H9 (cell line): ENCODE data around the gene ANO10. TPM values are rescaled to one million over a fixed set of nuclear protein-coding genes. Genes with fewer than 3 reads are reported as not detected.

Experiments
- DNase-seq: peaks from one replicate; pipeline ENCODE4 v3.0.0-alpha.2; 2017
- H2AFZ ChIP-seq: one replicate; pipeline ENCODE4 v1.6.1; 2013; ENCODE audit warnings: mild to moderate bottlenecking, low read length, control low read depth, moderate library complexity
- H2AK5ac ChIP-seq: 2 replicates; pipeline ENCODE4 v1.6.1; 2013; ENCODE audit warnings: low read length, control low read depth, mixed read lengths; ENCODE audit not compliant: insufficient read length
- H2BK120ac ChIP-seq: one replicate; pipeline ENCODE4 v1.6.1; 2013; ENCODE audit warnings: low read depth, mild to moderate bottlenecking, low read length, control low read depth, inconsistent platforms; ENCODE audit not compliant: poor library complexity, severe bottlenecking
- H2BK12ac ChIP-seq: 2 replicates; pipeline ENCODE4 v1.6.1; 2013; ENCODE audit warnings: low read length, control low read depth, mixed read lengths, low read depth; ENCODE audit not compliant: insufficient read length
- H2BK15ac ChIP-seq: 2 replicates; pipeline ENCODE4 v1.6.1; 2013; ENCODE audit warnings: low read depth, low read length, control low read depth
- H2BK20ac ChIP-seq: one replicate; pipeline ENCODE4 v1.6.1; 2013; ENCODE audit warnings: low read depth, mild to moderate bottlenecking, low read length, control low read depth, inconsistent platforms; ENCODE audit not compliant: poor library complexity, severe bottlenecking
- H2BK5ac ChIP-seq: 2 replicates; pipeline ENCODE4 v1.6.1; 2013; ENCODE audit warnings: low read length, control low read depth, mixed read lengths; ENCODE audit not compliant: insufficient read length
- H3K14ac ChIP-seq: 2 replicates; pipeline ENCODE4 v1.6.1; 2013; ENCODE audit warnings: low read length, control low read depth; ENCODE audit not compliant: insufficient read depth
- H3K18ac ChIP-seq: 2 replicates; pipeline ENCODE4 v1.6.1; 2013; ENCODE audit warnings: low read depth, mild to moderate bottlenecking, mixed read lengths, low read length, control low read depth; ENCODE audit not compliant: insufficient read length
- H3K23ac ChIP-seq: 2 replicates; pipeline ENCODE4 v1.6.1; 2013; ENCODE audit warnings: low read length, control low read depth, mixed read lengths, low read depth; ENCODE audit not compliant: insufficient read length
- H3K23me2 ChIP-seq: 2 replicates; pipeline ENCODE4 v1.6.1; 2013; ENCODE audit warnings: low read depth, mild to moderate bottlenecking, mixed read lengths, low read length, control low read depth; ENCODE audit not compliant: insufficient read length, poor library complexity, severe bottlenecking
- H3K27ac ChIP-seq: 2 replicates; pipeline ENCODE4 v1.5.1; 2013; ENCODE audit warnings: low read length, control low read depth, mixed read lengths, low read depth; ENCODE audit not compliant: insufficient read length
- H3K27me3 ChIP-seq: 2 replicates; pipeline ENCODE4 v1.6.1; 2013; ENCODE audit warnings: low read length, control low read depth, inconsistent platforms; ENCODE audit not compliant: insufficient read depth
- H3K4ac ChIP-seq: 2 replicates; pipeline ENCODE4 v1.6.1; 2013; ENCODE audit warnings: low read depth, mild to moderate bottlenecking, control low read depth, inconsistent platforms, low read length, moderate library complexity
- H3K4me1 ChIP-seq: 2 replicates; pipeline ENCODE4 v1.6.1; 2013; ENCODE audit warnings: low read length, control low read depth, inconsistent platforms; ENCODE audit not compliant: insufficient read depth
- H3K4me2 ChIP-seq: 2 replicates; pipeline ENCODE4 v1.6.1; 2013; ENCODE audit warnings: low read length, control low read depth, mixed read lengths; ENCODE audit not compliant: insufficient read length, insufficient read depth
- H3K56ac ChIP-seq: 2 replicates; pipeline ENCODE4 v1.6.1; 2013; ENCODE audit warnings: low read depth, mild to moderate bottlenecking, mixed read lengths, low read length, control low read depth; ENCODE audit not compliant: insufficient read length
- H3K79me1 ChIP-seq: 2 replicates; pipeline ENCODE4 v1.6.1; 2013; ENCODE audit warnings: low read depth, mild to moderate bottlenecking, moderate library complexity, low read length, control low read depth, inconsistent platforms; ENCODE audit not compliant: insufficient read depth, poor library complexity, severe bottlenecking
- H3K79me2 ChIP-seq: 2 replicates; pipeline ENCODE4 v1.6.1; 2013; ENCODE audit warnings: low read length, control low read depth, inconsistent platforms; ENCODE audit not compliant: insufficient read depth
- H3K9ac ChIP-seq: 2 replicates; pipeline ENCODE4 v1.6.1; 2013; ENCODE audit warnings: low read length, control low read depth, mixed read lengths; ENCODE audit not compliant: insufficient read length; ENCODE audit errors: extremely low read depth
- H3K9me3 ChIP-seq: one replicate; pipeline ENCODE4 v1.6.1; 2013; ENCODE audit warnings: low read depth, low read length, inconsistent platforms; ENCODE audit not compliant: control insufficient read depth
- H3T11ph ChIP-seq: one replicate; pipeline ENCODE4 v1.6.1; 2013; ENCODE audit warnings: mild to moderate bottlenecking, low read length, control low read depth, inconsistent platforms
- H4K20me1 ChIP-seq: one replicate; pipeline ENCODE4 v1.6.1; 2013; ENCODE audit not compliant: control insufficient read depth, insufficient read length, insufficient read depth
- H4K5ac ChIP-seq: 2 replicates; pipeline ENCODE4 v1.6.1; 2013; ENCODE audit warnings: low read depth, mild to moderate bottlenecking, mixed read lengths, low read length, control low read depth; ENCODE audit not compliant: insufficient read length
- H4K8ac ChIP-seq: replicated peaks from 2 replicates; pipeline ENCODE4 v1.6.1; 2013; ENCODE audit warnings: low read length, control low read depth, mixed read lengths, low read depth; ENCODE audit not compliant: insufficient read length
- H4K91ac ChIP-seq: 2 replicates; pipeline ENCODE4 v1.6.1; 2013; ENCODE audit warnings: low read depth, mild to moderate bottlenecking, moderate library complexity, mixed read lengths, low read length, control low read depth; ENCODE audit not compliant: insufficient read length
- H3K27ac Mint-ChIP-seq, 3 experiments: 2 replicates in 2 of 3; 3 replicates in 1 of 3; pipeline ENCODE4 v1.8.0; 2020 to 2021; ENCODE audit warnings: mixed read lengths in 3 of 3, mild to moderate bottlenecking in 1 of 3, moderate library complexity in 1 of 3
- H3K27me3 Mint-ChIP-seq: 2 replicates; pipeline ENCODE4 v1.8.0; 2021; ENCODE audit warnings: low read depth, mild to moderate bottlenecking, moderate library complexity, mixed read lengths
- H3K36me3 Mint-ChIP-seq, 3 experiments: 2 replicates in 2 of 3; 3 replicates in 1 of 3; pipeline ENCODE4 v1.8.0; 2020 to 2021; ENCODE audit warnings: low read depth in 3 of 3, mixed read lengths in 3 of 3; ENCODE audit not compliant: insufficient read depth in 1 of 3
- H3K4me1 Mint-ChIP-seq, 2 experiments: 2 replicates each; pipeline ENCODE4 v1.8.0; 2020; ENCODE audit warnings: mixed read lengths in 2 of 2
- H3K4me3 Mint-ChIP-seq, 2 experiments: 2 replicates in 1 of 2; 3 replicates in 1 of 2; pipeline ENCODE4 v1.8.0; 2020 to 2021; ENCODE audit warnings: mild to moderate bottlenecking in 2 of 2, mixed read lengths in 2 of 2, moderate library complexity in 1 of 2
- H3K9me3 Mint-ChIP-seq, 2 experiments: 2 replicates in 1 of 2; 3 replicates in 1 of 2; pipeline ENCODE4 v1.8.0; 2020; ENCODE audit warnings: mild to moderate bottlenecking in 2 of 2, mixed read lengths in 2 of 2, moderate library complexity in 1 of 2
- CTCF ChIP-seq: fragments of 200-600 bp; sonication (generic); conservative IDR thresholded peaks from 3 replicates; pipeline ENCODE4 v1.8.0; 2021; ENCODE audit warnings: antibody characterized with exemption, mild to moderate bottlenecking
- total RNA-seq: library from RNA; stranded (reverse); gene quantifications from 2 replicates; pipeline ENCODE4 v1.2.1, GENCODE V29; 2021

ANO10 gene
- total RNA-seq, 1 experiment from 2014 or later = 38.7 TPM

DNA sequence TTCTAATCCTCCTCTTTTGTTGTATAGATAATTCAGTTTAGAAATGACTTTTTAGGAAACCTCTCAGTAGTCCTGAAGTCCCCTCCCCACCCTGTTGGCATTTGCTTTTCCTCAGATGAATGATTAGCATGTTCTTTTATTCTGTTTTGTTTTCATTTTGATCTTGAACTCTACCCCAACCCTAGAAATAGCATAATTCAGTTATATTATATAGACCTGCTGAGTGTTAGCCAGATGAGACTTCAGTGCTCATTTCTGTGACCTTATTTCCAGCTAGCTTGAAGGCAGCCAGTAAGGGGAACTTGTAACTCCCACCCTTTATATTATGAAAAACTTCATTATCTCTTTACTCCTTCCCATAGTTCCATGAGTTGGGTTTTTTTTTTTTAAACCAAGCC lies 294.2 kb downstream of the ANO10 start:
- Histone ChIP-seq H3K4ac (no peak overlapping the region), H3K27ac (no peak overlapping the region), H3K79me1 (peaks cover 3% of the 10 kb centered on the region), H2BK120ac (no peak overlapping the region), H3K23me2 (no peaks in the 10 kb centered on the region), H2BK12ac (no peak overlapping the region), H3K4me2 (no peak overlapping the region), H4K5ac (no peak overlapping the region), H2BK5ac (no peak overlapping the region), H3K18ac (no peak overlapping the region), H4K20me1 (no peaks in the 10 kb centered on the region), H2BK15ac (no peak overlapping the region), H3K9ac (no peak overlapping the region), H3K56ac (no peak overlapping the region), H3K27me3 (no peaks in the 10 kb centered on the region), H3K79me2 (no peaks in the 10 kb centered on the region; the same call in 1 of the 2 replicates), H4K8ac (no peak overlapping the region), H3K4me1 (no peaks in the 10 kb centered on the region), H3K9me3 (no peaks in the 10 kb centered on the region), H2BK20ac (no peak overlapping the region), H3K14ac (no peak overlapping the region), H2AFZ (no peak overlapping the region), H3K23ac (no peak overlapping the region), H2AK5ac (no peak overlapping the region), H4K91ac (no peak overlapping the region), H3T11ph (no peak overlapping the region)
- no peak overlapping the region for H3K27ac Mint-ChIP-seq
- peaks cover 11 to 12% of the 10 kb centered on the region in 2 experiments for H3K4me1 Mint-ChIP-seq
- H3K36me3 Mint-ChIP-seq = peaks cover 2 to 4% (median 4%) of the 10 kb centered on the region in 3 experiments; a peak in 5 of 7 replicates
- no peaks in the 10 kb centered on the region; a peak in 1 of 5 replicates for H3K9me3 Mint-ChIP-seq
- H3K4me3 Mint-ChIP-seq = no peak overlapping the region
- no peak for TF ChIP-seq CTCF
- no peak for DNase-seq
- H3K27me3 Mint-ChIP-seq = no peaks in the 10 kb centered on the region
